Measurements from ENCODE around the gene ABR.

Gene ABR

DNA sequence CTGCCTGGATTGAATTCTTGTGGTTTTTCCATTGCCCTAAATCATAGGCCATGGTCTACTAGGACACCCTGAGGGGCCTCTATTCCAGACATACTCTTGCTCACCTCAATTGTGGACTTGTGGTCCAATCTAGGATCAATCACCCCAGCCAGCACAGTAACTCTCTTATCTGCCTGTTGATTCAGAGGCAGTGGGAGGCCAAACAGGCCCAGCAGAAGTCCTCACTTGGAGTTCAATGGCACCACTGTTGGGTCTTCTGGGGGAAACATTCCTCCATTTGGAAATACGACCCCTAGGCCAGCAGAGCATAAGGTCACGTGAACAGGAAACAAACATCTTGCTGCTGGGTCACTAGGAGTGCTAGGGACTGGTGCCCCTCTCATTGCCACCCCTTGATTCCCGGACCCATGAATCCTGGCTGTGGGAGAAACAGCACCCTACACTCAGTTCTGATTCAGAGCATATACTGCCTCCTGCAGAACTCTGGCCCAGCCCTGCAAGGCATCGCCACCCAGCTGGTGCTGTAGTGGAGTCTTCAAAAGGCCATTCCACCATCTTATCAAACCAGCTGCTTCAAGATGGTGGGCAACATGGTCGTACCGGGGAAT, 193.4 kb downstream of the ABR start:
- Histone ChIP-seq H3K4me3 (ENCODE audit: low read length) (no peak overlapping the region), H3K9ac (ENCODE audit: low read length) (no peak overlapping the region), H3K4me1 (ENCODE audit: control insufficient read depth, insufficient read depth, low read length) (no peaks in the 10 kb centered on the region), H3K9me3 (ENCODE audit: control insufficient read depth, low read length) (no peaks in the 10 kb centered on the region), H3K36me3 (ENCODE audit: control insufficient read depth, insufficient read depth, low read length, severe bottlenecking) (no peaks in the 10 kb centered on the region), H3K27me3 (replicated peaks; ENCODE audit: control insufficient read depth, insufficient read depth, low read length) (no peaks in the 10 kb centered on the region)
- DNase-seq (ENCODE audit: low read depth) = no peak

DNA sequence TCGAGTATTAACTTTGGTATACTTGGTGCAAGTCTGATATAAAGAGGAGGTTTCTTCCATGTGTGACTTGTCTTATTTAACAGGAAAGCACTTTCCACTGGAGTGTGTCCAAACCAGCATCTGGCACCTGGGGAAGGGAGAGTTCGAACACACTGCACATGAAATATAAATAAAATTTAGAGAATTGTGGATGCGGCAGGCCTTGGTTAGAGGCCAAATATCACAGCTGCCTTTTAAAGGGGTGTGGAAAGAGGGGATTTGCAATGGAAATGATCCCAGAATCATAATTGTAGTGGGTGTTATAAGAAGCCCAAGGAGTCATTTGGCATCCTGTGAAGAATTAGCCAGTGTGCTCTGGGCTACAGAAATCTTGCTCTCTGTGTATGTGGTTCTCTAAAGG, 195.9 kb downstream of the ABR start:
- Histone ChIP-seq H3K9me3 (ENCODE audit: control insufficient read depth, low read length) (no peaks in the 10 kb centered on the region), H3K36me3 (ENCODE audit: control insufficient read depth, insufficient read depth, low read length, severe bottlenecking) (no peaks in the 10 kb centered on the region), H3K4me3 (ENCODE audit: low read length) (no peak overlapping the region), H3K27me3 (replicated peaks; ENCODE audit: control insufficient read depth, insufficient read depth, low read length) (no peaks in the 10 kb centered on the region), H3K9ac (ENCODE audit: low read length) (no peak overlapping the region), H3K4me1 (ENCODE audit: control insufficient read depth, insufficient read depth, low read length) (no peaks in the 10 kb centered on the region)
- no peak for DNase-seq (ENCODE audit: low read depth)

DNA sequence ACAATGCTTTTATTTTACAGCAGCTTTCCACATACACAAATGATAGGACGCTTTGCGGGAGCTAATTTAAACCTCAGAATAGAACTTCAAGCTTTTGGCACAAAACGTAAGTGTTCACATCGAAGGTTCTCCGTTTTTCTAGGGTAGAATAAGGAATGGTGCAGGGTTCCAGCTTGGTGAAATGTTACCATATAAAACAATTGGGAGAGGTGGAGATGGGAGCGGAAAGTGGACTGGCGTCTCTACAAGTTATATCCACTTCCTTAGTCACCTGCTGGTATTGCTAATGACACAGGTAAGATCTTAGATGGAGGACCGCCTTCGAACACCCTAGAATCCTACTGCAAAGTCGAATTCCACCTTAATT, 198.5 kb downstream of the ABR start:
- Histone ChIP-seq H3K9me3 (ENCODE audit: control insufficient read depth, low read length) (no peaks in the 10 kb centered on the region), H3K4me3 (ENCODE audit: low read length) (no peak overlapping the region), H3K36me3 (ENCODE audit: control insufficient read depth, insufficient read depth, low read length, severe bottlenecking) (no peaks in the 10 kb centered on the region), H3K9ac (ENCODE audit: low read length) (no peak overlapping the region), H3K4me1 (ENCODE audit: control insufficient read depth, insufficient read depth, low read length) (peaks cover 11% of the 10 kb centered on the region), H3K27me3 (replicated peaks; ENCODE audit: control insufficient read depth, insufficient read depth, low read length) (no peaks in the 10 kb centered on the region)
- no peak for DNase-seq (ENCODE audit: low read depth)

DNA sequence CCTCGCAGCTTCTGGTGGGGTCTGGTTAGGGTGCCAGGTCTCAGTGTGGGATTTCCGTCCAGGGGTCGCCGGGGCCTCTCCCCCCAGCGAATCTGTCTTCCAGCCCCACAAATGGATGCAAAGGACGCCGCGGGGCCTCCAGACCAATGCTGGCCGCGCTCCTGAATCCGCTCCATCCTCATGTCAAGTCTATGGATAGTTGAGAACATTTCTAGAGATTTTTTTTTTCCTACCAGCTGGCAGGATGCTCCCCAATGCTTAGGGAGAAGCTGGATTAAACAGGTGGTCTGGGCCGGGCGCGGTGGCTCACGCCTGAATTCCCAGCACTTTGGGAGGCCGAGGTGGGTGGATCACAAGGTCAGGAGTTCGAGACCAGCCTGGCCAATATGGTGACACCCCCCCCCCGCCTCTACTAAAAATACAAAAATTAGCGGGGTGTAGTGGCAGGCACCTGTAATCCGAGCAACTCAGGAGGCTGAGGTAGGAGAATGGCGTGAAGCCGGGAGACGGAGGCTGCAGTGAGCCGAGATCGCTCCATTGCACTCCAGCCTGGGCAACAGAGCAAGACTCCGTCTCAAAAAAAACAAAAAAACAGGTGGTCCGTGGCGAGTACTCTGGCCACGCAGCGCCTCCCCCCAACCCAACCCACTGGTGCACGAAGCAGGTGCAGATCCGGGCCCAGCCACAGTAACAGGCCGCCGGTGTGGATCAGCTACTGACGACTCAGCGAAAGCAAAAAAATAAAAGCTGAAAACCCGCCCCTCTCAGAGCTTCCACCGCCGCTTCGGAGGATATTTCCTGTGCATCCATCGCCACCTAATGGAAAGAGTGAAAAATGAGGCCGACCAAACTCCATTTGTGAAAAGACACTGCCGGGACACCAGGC, 199.1 kb downstream of the ABR start:
- Histone ChIP-seq H3K27me3 (replicated peaks; ENCODE audit: control insufficient read depth, insufficient read depth, low read length) (no peaks in the 10 kb centered on the region), H3K9ac (ENCODE audit: low read length) (peak overlapping the region; percentile 72), H3K36me3 (ENCODE audit: control insufficient read depth, insufficient read depth, low read length, severe bottlenecking) (no peaks in the 10 kb centered on the region), H3K4me1 (ENCODE audit: control insufficient read depth, insufficient read depth, low read length) (peaks cover 18% of the 10 kb centered on the region), H3K9me3 (ENCODE audit: control insufficient read depth, low read length) (no peaks in the 10 kb centered on the region), H3K4me3 (ENCODE audit: low read length) (peak overlapping the region; percentile 77)
- peak; percentile 97 for DNase-seq (ENCODE audit: low read depth)

DNA sequence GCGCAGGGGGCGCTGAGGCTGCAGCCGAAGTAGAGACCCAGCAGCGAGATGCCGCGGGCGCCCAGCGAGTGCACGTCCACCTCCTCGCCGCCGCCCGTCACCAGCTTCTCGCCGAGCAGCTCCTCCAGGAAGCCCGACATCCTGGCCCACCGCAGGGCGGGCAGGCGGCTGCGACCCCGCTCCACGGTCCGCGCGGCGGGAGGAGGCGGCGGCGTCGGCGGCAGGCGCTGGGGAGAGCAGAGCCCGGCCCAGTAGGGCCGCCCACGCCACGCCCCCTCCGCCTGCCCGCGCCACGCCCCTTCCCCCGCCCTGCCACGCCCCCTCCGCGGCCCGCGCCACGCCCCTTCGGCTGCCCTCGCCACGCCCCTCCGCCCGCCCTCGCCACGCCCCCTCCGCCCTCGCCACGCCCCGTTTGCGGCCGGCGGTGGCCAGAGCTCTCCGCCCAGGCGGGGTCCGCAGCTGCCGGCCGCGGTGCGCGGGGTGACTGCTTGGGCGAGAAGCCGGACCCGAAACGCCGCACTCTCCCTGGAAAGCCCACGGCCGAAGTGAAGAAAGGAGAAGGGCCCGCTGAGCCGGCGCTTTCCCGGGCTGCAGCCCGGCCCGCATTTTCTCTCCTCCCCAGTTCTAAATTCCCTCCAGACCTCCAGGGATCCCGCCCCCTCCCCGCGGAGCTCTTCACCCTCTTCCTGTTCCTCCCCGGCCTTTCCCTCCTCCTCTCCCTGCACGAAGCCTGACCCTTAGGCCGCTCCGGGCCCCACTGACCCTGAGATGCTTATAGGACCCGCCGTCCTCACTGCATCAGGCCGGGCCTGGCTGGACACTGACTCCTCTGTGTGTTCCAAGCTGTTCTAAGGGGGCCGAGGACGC, 200.0 kb downstream of the ABR start, which contains the start of gene NXN:
Gene NXN (minus strand): TSS at position 238 of the 867 bp plus-strand sequence.
- H3K4me3 ChIP-seq (ENCODE audit: low read length) = peak within 1 kb of the TSS; percentile 77
- no peaks in the 10 kb centered on the region for H3K27me3 ChIP-seq (replicated peaks; ENCODE audit: control insufficient read depth, insufficient read depth, low read length)
- peaks cover 25% of the 10 kb centered on the region for H3K4me1 ChIP-seq (ENCODE audit: control insufficient read depth, insufficient read depth, low read length)
- H3K9ac ChIP-seq (ENCODE audit: low read length) = peak within 1 kb of the TSS; percentile 72
- no peaks in the 10 kb centered on the region for H3K36me3 ChIP-seq (ENCODE audit: control insufficient read depth, insufficient read depth, low read length, severe bottlenecking)
- DNase-seq (ENCODE audit: low read depth) = peak; percentile 95
- H3K9me3 ChIP-seq (ENCODE audit: control insufficient read depth, low read length) = no peaks in the 10 kb centered on the region

DNA sequence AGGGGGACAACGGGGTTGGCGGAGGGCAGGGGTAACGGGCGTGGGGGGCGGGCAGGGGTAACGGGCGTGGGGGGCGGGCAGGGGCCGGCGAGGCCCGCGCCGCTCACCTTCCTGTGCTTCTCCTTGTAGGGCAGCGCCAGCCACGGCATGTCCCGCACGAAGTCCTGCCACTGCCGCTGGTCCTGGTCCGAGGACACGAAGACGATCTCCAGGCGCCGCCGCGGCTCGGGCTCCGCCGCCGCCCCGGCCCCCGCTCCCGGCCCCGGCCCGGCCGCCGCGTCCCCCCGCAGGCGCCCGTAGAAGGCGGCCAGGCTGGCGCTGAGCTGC, 200.6 kb downstream of the ABR start:
- no peak for DNase-seq (ENCODE audit: low read depth)
- Histone ChIP-seq H3K9ac (ENCODE audit: low read length) (no peak overlapping the region), H3K4me1 (ENCODE audit: control insufficient read depth, insufficient read depth, low read length) (peaks cover 25% of the 10 kb centered on the region), H3K27me3 (replicated peaks; ENCODE audit: control insufficient read depth, insufficient read depth, low read length) (no peaks in the 10 kb centered on the region), H3K9me3 (ENCODE audit: control insufficient read depth, low read length) (no peaks in the 10 kb centered on the region), H3K4me3 (ENCODE audit: low read length) (peak overlapping the region; percentile 77), H3K36me3 (ENCODE audit: control insufficient read depth, insufficient read depth, low read length, severe bottlenecking) (no peaks in the 10 kb centered on the region)

DNA sequence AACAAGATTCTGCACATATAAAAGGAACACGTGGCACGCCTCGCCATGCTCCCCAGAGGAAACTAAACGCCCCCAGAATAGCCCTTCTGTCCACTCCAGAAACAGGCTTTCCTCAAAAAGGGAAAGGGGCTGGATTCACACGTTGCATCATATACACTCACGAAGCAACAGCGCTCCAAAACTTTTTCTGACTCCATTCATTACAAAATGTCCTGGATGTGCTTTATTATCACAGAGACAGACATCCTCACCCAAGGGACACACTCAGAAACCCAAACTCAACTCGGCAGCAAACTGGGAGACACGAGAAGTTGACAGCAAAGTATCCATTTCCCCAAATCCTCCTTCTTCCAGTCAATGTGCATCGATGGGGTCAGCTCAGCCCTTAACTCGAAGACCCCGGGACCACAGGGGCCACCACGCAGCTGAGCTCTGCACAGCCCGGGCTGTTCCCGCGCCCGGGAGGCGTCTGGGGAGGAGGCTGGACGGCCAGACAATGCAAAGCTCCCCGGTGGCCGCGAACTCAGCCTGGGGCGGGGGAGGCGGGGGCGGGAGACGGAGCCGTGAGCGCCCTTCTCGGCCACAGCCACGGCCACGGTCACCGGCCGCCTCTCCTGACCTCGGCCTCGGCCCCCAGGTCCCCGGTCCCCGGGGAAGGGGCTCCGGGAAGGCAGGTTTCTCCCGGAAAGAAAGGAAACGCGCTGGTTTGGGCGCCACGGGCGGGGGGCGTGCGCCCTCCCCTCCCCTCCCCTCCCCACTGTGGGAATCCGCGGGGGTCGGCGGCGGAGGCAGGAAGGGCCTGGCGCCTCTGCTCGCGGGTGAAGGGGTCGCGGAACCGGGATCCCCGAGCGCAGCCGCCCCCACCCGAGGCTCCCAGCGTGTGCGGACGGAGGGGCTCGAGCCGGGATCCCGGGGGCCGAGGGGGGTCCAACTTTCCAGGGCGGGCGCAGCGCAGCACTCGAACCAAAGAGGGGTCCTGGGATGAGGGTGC, 201.4 kb downstream of the ABR start:
- H3K9ac ChIP-seq (ENCODE audit: low read length) = peak overlapping the region; percentile 24
- DNase-seq (ENCODE audit: low read depth) = peak; percentile 77
- peak overlapping the region; percentile 76 for H3K4me3 ChIP-seq (ENCODE audit: low read length)

DNA sequence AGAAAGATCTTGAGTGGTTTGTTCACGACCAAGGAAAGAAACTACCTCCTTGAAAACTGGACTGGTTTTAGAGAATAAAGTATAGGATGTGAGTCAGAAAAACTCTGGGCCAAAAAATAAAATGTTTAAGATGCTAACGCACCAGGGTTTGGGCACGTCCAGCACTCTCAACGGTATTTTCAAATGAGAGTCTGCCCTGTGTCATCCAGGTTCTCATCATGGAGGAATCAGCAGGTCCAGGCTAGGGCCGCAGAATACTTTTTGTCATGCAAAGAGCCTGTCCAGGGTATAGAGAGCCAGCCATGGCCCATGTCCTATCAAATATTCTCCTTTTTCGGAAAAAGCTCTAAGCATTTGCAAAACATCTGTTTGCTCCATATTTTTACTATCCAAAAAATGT, 202.6 kb downstream of the ABR start:
- Histone ChIP-seq H3K4me1 (ENCODE audit: control insufficient read depth, insufficient read depth, low read length) (peaks cover 25% of the 10 kb centered on the region), H3K9me3 (ENCODE audit: control insufficient read depth, low read length) (no peaks in the 10 kb centered on the region), H3K27me3 (replicated peaks; ENCODE audit: control insufficient read depth, insufficient read depth, low read length) (no peaks in the 10 kb centered on the region), H3K9ac (ENCODE audit: low read length) (no peak overlapping the region), H3K4me3 (ENCODE audit: low read length) (peak overlapping the region; percentile 76), H3K36me3 (ENCODE audit: control insufficient read depth, insufficient read depth, low read length, severe bottlenecking) (no peaks in the 10 kb centered on the region)
- DNase-seq (ENCODE audit: low read depth) = peak; percentile 66

More for the DNA sequence above, 201.4 kb downstream of the ABR start:
- peaks cover 25% of the 10 kb centered on the region for H3K4me1 ChIP-seq (ENCODE audit: control insufficient read depth, insufficient read depth, low read length)
- no peaks in the 10 kb centered on the region for H3K36me3 ChIP-seq (ENCODE audit: control insufficient read depth, insufficient read depth, low read length, severe bottlenecking)
- no peaks in the 10 kb centered on the region for H3K27me3 ChIP-seq (replicated peaks; ENCODE audit: control insufficient read depth, insufficient read depth, low read length)
- no peaks in the 10 kb centered on the region for H3K9me3 ChIP-seq (ENCODE audit: control insufficient read depth, low read length)

DNA sequence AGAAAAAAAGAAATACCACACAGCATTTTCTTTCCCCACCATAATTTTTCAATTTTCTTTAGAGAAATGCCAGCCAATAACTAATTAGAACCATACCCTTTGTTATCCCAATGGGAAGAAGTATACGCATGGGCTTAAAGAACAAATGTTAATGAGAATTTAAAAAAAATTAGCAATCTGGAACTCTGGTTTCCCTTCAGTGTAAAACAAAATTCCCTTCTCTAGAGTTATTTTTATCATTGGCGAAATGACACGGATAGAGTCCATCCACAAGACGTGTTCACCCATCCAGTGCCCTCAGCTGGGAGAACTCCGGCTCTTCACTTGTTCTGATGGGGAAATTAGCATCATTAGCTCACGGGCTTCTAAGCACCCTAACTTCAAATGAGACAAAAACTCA, 203.5 kb downstream of the ABR start:
- Histone ChIP-seq H3K36me3 (ENCODE audit: control insufficient read depth, insufficient read depth, low read length, severe bottlenecking) (no peaks in the 10 kb centered on the region), H3K9me3 (ENCODE audit: control insufficient read depth, low read length) (no peaks in the 10 kb centered on the region), H3K27me3 (replicated peaks; ENCODE audit: control insufficient read depth, insufficient read depth, low read length) (no peaks in the 10 kb centered on the region), H3K4me1 (ENCODE audit: control insufficient read depth, insufficient read depth, low read length) (peaks cover 25% of the 10 kb centered on the region), H3K9ac (ENCODE audit: low read length) (no peak overlapping the region), H3K4me3 (ENCODE audit: low read length) (no peak overlapping the region)
- DNase-seq (ENCODE audit: low read depth) = no peak

DNA sequence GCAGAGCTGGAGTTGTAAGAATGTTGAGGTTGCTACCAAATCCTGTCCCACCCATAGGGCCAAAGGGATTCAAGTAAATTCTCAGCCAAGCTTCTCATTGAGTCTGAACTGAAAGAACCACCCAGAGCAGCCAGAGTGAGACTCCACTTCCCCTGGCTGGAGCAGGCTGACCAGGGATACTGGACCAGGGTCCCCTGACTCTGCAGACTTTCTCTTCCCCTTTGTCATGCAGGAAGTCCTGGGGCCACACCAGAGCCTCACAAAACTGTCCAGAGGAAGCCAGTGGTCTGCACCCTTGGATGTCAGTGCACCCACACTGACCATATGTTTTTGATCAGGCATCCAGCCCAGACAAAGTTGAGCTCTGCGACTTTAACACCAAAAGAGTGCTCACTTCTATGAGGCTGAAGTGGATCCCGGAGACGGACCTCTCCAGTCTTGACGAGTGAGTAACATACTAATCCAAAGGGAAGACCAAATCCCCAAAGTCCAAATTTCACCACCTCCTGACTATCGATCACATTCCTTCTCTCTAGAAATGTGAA, 204.3 kb downstream of the ABR start:
- H3K36me3 ChIP-seq (ENCODE audit: control insufficient read depth, insufficient read depth, low read length, severe bottlenecking) = no peaks in the 10 kb centered on the region
- H3K9ac ChIP-seq (ENCODE audit: low read length) = no peak overlapping the region
- peak; percentile 72 for DNase-seq (ENCODE audit: low read depth)
- no peaks in the 10 kb centered on the region for H3K27me3 ChIP-seq (replicated peaks; ENCODE audit: control insufficient read depth, insufficient read depth, low read length)
- H3K9me3 ChIP-seq (ENCODE audit: control insufficient read depth, low read length) = no peaks in the 10 kb centered on the region
- peaks cover 25% of the 10 kb centered on the region for H3K4me1 ChIP-seq (ENCODE audit: control insufficient read depth, insufficient read depth, low read length)
- H3K4me3 ChIP-seq (ENCODE audit: low read length) = peak overlapping the region; percentile 57
